NCI-H446 (cell line): Measurements from ENCODE around the gene RHCG.
"Not testable (repeated sequence)": the region's sequence is repeated elsewhere in the genome, so short reads cannot be mapped to it uniquely, and the experiment has no call there.

ENCODE experiments used
- DNase-seq, 2 experiments: peaks; one replicate each; lab custom pipeline; 2025; lab: John Stamatoyannopoulos, UW

The RHCG gene

GRCh38 chr15:89477411-89478242 lies 18.8 kb downstream of the RHCG start:
- no peak for DNase-seq

- DNase-seq = no peak
These were observed 20.7 kb downstream of the RHCG start for GRCh38 chr15:89475661-89476060.

GRCh38 chr15:89472785-89473256 lies 23.6 kb downstream of the RHCG start:
- DNase-seq = peak; percentile 41 to 63

DNA sequence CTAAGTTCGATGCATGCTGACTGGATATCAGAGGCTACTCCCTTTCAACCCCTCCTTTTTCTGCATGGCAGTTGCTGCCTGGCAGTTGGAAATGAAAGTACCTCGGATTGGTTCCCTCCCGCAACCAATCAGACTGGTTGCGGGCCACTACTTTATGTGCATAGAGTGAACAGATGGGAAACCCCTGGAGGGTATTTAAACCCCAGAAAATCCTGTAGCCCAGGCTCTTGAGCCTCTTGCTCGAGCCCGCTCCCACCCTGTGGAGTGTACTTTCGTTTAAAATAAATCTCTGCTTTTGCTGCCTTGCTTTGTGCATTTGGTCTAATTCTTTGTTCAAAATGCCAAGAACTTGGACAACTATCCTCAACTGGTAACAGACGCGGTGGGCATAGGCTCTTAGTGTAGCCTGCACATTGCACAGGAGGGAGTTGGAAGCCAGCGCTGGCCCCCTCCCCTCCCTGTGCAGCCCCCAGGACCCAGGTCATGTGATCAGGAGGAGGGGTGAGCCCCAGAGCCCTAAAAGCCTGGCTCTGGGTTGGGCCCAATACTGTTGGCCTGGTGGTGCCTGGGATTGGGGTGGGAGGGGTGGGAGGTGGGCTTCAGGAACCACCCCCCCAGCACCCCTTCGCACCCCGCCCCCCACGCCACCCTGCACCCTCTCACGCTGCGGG lies 26.8 kb downstream of the RHCG start:
- no peak for DNase-seq

GRCh38 chr15:89468813-89469212 lies 27.6 kb downstream of the RHCG start:
- DNase-seq = not testable (repeated sequence)

- DNase-seq = no peak
These were observed 33.3 kb downstream of the RHCG start for GRCh38 chr15:89463113-89463512.

DNA sequence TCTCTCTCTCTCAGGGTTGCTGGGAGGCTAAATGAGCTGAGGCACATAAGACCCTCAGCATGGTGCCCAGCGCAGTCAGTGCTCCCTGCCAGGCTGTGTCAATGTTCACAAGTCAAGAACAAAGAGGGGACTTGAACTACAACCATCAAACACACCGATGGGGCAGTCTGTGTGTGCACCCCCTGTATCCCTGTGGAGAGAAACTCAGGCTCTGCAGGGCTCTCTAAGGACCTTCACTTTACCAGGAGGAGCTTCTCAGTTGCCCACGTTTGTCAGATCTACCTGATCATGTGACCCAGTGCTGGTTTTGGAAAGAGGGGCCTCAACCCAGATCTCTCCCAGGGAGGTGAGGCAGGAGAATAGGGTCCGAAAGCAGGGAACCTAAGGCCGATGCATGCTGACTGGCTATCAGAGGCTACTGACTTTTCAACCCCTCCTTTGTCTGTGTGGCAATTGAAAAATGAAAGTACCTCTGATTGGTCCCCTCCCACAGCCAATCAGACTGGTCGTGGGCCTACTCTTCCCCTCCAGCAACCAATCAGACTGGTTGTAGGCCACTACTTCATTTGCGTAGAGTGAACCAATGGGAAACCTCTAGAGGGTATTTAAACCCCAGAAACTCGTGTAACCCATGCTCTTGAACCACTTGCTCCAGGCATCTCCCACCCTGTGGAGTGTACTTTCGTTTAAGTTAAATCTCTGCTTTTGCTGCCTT lies 34.0 kb downstream of the RHCG start:
- no peak for DNase-seq

- no peak for DNase-seq
These were observed 35.0 kb downstream of the RHCG start for GRCh38 chr15:89461386-89461785.

DNA sequence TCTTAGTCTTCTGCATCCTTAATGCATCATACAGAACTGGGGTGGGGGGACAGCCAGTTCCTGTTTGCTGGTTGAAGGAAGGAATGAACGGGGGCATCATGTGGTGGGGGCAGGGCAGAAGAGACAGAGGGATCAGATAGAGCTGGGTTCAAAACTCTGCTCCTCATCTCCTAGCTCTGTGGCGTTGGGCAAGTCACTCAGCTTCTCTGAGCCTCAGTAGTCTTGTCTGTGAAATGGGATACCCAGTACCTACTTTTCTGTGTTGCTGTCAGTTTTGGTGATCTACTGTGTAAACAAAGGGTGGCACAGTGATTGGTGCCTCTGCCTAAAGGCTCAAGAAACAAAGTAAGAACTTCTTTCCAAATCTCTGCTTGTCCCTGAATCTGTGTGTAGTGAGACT lies 36.3 kb downstream of the RHCG start:
- DNase-seq = no peak

DNA sequence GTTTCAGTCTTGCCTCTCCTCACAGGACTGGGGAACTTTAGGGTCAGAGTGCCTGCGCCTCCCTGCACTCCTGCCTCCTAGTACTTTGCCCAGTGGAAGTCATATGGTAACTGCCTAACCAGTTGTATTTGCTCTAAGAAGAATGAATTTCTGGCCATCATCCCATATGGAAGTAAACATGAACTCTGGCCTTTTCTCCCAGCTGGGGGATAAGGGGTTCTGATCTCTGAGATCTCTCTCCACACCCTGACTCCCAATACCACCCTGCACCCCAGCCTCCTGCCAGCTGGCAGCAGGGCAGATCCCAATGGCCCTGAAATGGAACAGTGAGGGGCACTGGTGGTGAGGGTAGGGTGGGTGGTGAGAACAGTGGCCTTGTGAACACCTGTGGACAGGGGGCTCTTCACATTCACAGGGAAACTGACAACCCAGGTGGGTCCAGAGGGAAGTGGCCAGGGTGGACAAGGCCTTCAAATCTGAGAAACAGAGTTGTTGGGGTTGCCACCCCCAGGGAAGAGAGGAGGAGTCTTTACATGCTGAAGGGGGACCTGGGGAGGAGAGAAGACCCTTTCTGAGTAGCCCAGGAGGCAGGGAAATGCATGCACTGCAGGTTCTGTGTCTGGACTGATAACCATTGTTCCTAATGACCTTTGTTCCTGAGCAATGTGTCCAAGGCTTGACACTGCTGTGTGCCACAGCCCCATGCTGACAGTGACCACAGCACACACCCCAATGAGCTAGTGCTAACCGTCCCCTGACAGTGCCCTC lies 36.9 kb downstream of the RHCG start:
- DNase-seq = no peak

GRCh38 chr15:89458440-89458839 lies 37.9 kb downstream of the RHCG start:
- no peak for DNase-seq

- DNase-seq = peak; percentile 6 to 21
These were observed 39.3 kb downstream of the RHCG start for GRCh38 chr15:89457086-89457485.

- DNase-seq = no peak
These were observed 40.8 kb downstream of the RHCG start for GRCh38 chr15:89455535-89455934.

DNA sequence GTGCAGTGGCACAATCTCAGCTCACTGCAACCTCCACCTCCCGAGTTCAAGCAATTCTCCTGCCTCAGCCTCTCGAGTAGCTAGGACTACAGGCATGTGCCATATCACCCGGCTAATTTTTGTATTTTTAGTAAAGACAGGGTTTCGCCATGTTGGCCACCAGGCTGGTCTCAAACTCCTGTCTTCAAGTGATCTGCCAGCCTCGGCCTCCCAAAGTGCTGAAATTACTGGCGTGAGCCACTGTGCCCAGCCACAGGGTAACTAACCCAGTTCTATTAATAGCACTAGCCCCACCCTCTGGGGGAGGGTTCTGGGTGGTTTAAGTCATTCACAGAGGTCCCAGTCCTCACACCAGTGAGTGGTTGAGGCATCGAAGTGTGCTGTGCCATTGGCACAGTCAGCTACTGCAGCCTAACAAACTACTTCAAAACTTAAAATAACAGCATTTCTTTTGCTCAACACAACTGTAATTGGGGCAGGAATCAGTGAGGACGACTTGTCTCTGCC lies 44.0 kb downstream of the RHCG start:
- no peak for DNase-seq

- DNase-seq = no peak
These were observed 44.5 kb downstream of the RHCG start for GRCh38 chr15:89451846-89452245.

- no peak for DNase-seq
These were observed 46.0 kb downstream of the RHCG start for GRCh38 chr15:89450076-89451006.

DNA sequence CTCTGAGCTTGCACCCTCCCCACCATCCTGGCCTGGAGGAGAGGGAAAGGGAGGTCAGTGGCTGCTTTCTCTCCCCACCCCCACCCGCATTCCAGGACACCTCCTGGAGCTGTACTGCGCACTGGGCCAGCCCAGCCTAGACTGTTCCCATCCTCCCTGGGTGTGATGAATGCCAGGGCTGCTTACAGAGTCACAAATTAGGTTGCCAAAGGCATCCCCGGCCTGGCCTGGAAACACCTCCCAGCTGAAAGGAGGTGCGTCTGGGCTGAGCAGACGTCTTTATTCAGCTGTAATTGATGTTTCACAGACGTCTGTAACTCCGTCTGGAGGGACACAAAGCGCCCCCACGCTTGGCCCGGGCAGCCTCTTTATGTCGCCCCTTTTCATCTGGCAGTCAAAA lies 47.6 kb downstream of the RHCG start:
- DNase-seq = peak in 1 of 2 experiments; percentile 9

DNA sequence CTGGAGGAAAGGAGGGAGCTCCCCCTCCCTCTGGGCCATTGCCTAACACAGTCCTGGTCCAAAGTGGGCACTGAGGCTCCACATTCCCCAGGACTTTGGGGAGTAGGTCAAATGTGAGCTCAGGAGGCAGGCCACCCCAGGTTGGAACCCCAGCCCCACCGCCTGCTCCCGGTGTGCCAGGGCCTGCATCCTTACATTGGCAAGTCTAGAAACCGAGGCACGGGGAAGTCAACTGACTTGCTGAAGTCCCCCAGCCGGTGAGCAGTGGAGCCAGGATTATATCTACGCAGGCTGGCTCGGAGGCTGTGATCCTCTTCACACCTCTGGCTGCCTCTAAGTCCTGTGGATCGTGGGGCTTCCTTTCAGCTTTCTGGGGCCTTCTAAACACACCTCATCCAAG lies 48.7 kb downstream of the RHCG start:
- DNase-seq = no peak

GRCh38 chr15:89446255-89446891 lies 50.0 kb downstream of the RHCG start:
- DNase-seq = no peak

- DNase-seq = no peak
These were observed 50.9 kb downstream of the RHCG start for GRCh38 chr15:89445518-89445917.
